OCI-LY3 (cell line): ENCODE results near the gene URB1.

Experiments
- EZH2phosphoT487 ChIP-seq: fragments of 200-600 bp; shearing (Covaris generic); IDR thresholded peaks from 2 replicates; pipeline ENCODE4 v1.6.1; 2018; ENCODE audit warnings: antibody characterized with exemption, mixed run types, low read depth
- TF ChIP-seq, protein P1 (sequence below): fragments of 200-600, 300-600 bp; sonication (generic); IDR thresholded peaks from 2 replicates; pipeline ENCODE4 v1.5.1; 2014; ENCODE audit warnings: antibody characterized with exemption, low read length, low read depth

DNA sequence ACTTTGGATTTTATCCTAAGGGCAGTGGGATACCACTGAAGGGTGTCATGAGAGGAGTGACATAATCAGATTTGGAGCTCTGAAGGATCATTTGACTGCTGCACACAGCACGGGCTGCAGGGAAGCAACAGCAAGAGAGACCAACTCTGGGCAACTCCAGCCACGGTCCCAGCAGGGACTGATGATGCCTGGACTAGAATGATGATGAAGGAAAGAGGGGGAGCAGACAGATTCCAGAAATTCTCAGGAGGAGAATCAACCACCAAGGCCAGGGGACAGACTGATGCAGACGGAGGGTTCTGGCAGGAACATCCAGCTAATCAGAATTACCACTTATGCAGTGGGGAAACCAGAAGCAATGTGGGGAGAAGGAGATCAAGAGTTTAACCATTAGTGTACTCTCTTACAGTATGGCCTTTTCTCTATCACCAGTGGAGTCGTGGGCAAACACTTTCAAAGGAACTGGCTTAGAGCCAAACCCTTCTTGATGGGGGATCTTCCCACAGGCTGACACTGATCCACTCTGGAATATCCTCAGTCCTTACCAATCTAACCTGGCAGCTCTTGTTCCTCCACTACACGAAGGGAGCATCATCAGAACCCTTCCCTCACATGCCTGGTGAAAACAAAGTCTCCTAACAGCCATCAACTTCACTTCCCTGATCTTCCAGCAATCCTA is 3.3 kb downstream of the URB1 start:
- TF ChIP-seq EZH2phosphoT487, result no peak
- TF ChIP-seq, protein P1, sequence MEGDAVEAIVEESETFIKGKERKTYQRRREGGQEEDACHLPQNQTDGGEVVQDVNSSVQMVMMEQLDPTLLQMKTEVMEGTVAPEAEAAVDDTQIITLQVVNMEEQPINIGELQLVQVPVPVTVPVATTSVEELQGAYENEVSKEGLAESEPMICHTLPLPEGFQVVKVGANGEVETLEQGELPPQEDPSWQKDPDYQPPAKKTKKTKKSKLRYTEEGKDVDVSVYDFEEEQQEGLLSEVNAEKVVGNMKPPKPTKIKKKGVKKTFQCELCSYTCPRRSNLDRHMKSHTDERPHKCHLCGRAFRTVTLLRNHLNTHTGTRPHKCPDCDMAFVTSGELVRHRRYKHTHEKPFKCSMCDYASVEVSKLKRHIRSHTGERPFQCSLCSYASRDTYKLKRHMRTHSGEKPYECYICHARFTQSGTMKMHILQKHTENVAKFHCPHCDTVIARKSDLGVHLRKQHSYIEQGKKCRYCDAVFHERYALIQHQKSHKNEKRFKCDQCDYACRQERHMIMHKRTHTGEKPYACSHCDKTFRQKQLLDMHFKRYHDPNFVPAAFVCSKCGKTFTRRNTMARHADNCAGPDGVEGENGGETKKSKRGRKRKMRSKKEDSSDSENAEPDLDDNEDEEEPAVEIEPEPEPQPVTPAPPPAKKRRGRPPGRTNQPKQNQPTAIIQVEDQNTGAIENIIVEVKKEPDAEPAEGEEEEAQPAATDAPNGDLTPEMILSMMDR, result no peak
